Endometrium (tissue), 2 donors: ENCODE measurements around the gene CTNND1.

Experiments used
- FAIRE-seq: peaks from 2 replicates; lab custom pipeline; 2012; peaks lifted over from hg19 to GRCh38; lab: Jason Lieb, UNC
- donor health status: control.
- donor health status: control.

Gene CTNND1

DNA sequence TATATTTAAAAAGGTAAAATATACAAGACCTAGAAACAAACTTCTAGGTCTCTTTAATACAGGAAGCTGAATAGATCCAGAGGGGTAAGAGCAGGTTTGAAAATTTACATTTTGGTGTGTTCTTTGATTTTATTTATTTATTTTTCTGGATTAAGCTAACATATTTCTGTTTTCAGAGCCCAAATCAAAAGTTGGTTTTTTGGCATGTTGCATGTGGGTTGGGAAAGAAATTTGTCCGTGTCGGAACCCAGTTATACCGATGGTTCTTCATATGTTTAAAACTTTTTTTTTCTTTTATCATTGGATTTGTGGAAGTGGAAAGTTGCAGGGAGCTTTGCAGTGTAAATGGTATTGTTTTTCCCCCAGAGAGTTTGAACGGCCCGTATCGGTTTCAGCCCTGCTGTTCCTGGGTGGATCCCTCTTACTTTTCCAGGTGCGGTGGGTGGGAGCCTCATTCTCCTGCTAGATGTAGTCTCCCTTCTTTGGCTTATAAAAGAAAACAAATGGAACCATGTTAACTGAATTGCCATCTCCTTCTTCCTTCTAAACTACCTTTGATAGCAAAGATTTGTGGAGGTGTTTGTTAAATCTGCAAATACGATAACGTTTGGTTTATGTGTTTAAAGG, 746 bp downstream of the CTNND1 start:
- FAIRE-seq: no peak

DNA sequence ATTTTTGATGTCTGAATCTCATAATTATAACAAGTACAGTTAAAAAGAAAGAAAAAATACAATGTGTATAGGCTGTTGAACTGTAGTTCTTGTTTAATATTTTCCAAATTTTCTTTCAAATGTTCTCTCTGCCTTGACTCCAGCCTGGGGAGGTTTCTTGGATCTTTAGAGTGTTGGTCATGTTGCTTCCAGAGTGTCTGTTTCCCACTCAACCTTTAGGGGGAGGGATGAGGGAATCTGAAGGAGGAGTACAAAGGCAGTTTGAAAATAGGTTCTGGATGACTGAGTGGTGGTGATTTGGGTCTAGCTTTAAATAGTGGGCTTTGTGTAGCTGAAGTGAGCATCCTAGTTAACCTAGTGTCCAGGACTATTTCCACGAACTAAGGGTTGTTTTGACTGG, 2.0 kb downstream of the CTNND1 start:
- FAIRE-seq: no peak

DNA sequence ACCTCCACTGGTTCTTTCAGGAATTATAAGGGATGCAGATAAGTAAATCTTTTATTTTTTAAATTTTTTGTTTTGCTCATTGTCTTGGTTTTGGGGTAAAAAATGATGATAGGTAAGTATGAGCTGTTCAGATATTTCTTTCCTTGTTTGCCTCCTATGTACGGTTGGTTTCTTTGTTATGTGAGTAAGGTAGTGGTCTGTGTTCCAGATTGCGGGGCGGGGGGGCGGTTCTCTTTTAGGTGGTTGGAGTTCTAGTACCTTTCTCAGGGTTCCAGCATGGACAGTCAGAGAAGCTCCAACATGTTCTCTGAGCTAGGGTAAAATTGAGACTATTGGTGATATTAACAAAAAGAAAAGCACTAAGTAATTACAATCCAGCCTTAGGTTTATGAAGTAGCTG, 2.4 kb downstream of the CTNND1 start:
- no peak for FAIRE-seq

DNA sequence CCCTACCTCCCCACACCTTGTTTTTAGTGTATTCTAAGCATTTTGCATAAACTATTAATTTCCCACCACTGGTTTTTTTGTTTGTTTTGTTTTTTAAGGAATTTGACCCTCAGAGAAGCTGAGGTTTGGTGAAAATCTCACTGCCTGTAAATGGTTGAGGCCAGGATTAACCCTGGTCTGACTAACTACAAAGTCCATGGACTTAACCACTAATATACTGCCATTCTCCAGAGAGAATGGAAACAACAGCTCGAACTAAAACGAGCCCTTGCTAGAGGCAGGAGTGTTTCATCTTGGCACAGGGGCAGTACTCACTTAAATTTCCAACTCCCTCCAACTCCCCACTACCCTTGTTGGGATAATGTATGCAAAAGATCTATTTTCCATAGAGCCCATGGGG, 3.0 kb downstream of the CTNND1 start:
- FAIRE-seq: no peak

DNA sequence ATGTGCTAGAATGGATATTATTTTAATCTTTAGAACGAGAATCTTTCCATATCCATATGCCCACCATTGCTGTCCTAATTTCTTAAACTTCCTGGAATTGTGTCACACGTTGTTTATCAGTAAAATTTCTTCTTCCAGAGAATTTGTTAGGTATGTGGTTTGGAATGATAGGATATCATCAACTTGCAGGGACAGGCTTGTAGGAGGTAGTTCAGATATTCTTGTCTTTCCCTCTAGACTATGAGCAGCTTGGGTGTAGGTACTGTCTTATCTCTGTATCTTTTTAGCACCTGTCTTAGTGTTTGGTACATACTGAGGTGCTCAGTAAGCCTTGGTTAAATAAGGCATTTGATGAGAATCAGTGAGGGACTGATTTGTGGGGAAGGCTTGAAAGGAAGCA, 3.4 kb downstream of the CTNND1 start:
- FAIRE-seq: no peak

DNA sequence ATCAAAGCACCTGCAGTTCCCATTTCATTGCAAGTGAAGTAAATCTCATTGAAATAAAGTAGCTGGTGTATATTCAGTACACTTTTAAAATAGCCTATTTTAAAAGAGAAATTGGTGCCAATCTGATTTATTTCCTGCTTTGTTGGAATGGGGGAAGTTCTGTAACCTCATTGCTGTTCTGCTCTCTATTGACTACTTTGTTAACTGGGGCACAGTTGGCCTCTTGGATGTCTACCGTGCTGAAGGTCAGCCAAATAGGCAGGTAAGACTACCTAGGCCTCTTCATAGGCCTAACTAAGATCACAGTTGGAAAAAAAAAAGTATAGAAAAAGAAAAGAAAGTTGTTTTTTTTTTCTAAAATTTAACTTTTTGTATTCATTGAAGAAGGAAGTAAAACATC, 9.2 kb downstream of the CTNND1 start:
- no peak for FAIRE-seq

DNA sequence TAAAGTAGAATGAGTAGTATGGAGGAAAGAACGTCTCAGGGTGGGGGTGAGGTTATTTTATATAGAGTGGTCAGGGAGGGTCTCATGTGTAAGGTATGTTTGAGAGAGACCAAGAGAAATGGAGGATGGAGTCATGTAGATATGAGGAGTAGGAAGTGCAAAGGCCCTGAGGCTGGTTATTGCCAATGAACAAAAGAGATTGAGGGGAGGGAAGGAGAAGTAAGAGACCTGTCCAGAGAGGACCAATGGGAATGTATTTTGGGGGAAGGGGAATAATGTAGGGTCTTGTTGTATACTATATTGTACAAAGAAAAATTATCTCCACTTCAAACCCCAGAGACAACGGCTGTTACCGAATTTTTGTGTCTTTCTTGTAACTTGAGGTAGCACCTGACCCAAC, 9.8 kb downstream of the CTNND1 start:
- FAIRE-seq: no peak

DNA sequence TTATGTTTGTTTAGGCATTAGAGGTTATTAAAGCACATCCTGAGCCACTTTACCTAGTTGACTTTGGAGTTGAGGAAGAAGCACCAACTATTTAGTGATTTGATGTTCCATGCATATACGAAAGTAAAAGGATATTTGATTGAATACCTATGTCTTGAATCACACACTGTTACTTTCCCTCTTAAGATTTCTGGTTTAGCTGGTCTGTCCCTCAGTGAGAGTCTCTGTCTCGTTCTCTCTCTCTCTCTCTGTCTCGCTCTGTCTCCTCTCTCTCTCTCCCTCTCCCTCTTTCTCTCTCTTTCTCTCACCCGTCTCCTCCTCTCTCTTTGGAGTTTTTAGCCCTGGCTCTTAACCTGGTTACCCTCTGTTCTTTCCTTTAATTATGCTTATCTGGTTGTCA, 11.0 kb downstream of the CTNND1 start:
- FAIRE-seq: no peak

DNA sequence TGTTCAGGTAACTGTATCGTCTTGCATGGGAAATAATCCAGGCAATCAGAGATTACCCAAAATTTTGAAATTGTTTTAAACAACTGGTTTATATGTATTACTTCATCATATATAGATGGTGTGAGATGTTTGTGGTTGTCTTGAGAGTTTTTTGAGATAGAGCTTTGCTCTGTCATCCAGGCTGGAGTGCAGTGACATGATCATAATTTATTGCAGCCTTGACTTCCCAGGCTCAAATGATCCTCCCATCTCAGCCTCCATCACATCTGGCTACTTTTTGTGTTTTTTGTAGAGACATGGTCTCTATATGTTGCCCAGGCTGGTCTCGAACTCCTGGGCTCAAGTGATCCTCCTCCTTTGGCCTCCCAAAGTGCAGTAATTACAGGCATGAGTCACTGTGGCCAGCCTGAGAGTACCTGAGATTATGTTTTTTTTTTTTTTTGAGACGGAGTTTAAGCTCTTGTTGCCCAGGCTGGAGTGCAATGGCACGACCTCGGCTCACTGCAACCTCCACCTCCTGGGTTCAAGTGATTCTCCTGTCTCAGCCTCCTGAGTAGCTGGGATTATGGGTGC, 11.5 kb downstream of the CTNND1 start:
- FAIRE-seq: no peak

DNA sequence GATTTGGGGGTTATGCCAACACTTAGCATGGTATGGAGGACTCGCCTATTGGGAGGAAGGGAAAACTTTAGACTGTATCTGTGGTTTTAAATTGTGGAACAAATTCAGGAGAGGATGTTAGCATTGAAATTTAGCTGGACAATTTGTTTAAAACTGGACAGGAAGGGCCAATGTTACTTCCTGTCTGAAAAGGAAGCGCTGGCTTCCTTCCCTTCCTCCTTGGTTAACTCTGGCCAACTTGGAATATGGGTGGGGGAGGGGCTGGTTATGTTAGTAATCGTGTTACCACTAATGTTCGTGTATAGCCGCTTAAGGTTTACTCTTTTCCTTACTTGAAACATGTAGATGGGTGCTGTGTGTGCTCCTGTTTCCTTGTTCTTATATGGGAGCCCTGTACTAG, 13.9 kb downstream of the CTNND1 start:
- FAIRE-seq: no peak

DNA sequence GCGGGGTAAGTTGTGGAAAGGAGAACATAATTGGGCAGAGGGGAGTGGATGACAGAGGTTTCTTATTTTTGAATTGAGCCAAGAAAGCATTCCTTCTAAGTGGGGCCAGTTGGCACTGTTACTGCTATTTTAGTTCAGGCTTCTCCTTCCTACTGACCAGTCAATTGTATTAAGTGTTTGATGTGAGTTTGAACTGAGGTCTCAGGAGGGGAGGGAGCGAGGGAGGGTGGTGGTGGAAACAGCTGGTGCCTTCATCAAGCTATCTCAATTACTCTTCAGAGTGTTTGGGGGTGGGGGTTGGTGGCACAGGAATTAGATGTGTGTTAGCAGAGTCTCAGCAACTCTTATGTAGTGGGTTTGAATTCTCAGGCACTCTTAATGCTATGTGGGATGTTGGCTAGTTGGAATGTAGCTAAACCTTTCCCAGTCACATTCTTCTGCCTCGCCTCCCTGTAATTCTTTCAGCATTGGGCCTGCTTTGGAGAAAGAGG, 14.5 kb downstream of the CTNND1 start:
- no peak for FAIRE-seq

DNA sequence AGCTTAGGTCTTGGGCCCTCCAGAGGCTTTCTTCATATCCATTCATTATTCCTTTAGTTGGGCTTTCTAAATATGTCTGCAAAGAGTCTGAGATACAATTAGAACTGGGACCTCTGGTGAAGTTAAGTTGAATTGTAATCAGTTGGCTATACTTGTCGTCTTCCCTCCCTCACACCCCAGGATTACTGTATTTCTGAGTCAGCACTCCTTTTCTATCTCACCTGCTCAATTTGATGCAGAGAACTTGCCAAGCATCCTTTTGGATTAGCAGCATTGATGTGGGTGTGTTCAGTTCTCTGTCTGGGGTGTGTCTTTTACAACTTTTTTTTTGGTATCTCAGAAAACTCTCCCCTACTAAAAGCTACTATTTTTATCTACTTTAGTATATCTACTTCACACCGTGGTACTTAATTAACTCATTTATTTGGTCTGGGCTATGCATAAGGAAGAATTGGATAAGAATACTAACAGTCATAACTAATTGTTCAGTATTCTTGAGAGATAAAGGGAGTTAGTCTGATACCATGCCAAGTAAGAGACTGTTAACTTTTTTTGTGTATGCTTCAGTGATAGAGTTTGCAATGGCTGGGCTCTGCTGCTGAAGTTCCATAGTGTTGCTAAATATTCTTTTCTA, 15.1 kb downstream of the CTNND1 start:
- no peak for FAIRE-seq

DNA sequence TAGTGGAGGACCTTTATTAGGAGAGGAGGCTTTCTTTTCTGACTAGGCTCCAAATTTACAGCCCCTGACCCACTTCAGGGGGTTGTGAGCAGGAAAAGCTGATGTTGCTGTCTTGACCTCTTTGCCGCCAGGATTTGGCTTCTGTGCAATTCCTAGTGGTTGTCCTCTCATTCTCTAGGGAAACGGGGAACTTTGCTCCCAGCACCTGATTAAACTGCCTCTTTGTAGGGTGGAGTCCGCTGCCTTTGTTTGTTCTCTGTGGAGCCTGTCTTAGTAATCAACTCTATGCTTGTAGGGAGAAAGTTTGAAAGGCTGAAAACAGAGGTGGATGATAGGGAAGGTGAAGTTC, 16.3 kb downstream of the CTNND1 start:
- no peak for FAIRE-seq

DNA sequence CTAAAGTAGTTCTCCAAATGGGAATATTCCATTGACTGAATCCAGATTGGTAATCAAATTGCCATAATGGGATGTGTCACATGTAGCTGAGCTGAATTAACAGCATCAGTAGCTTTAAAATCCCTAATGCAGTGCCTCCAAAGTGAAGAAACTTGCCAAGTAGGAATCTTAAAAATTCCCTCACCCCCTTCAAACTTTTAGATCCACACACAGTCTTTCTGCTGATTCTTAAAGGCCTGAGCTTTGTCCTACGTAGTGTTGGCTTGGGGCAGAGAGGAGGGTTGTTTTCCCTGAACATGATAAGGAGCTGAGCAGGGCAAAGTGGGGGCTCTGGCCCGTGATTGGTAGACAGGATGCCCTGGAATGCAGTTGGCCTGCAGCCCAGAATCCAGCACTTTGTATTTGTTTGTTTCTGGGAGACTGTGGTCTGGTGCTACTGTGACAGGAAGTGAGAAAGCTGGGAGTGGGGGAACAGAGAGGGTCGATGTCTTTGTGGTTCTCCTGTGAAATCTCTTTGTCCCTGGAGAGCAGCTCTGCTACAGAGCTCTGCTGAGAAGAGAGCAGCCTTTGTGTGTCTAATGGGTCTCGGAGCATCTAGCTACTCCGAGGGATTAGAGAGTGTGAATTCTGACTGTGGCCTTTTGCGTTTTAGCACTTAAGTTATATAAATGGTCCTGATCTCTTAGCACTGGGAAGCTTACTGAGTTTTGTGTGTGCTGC, 16.9 kb downstream of the CTNND1 start:
- peak; percentile 84 for FAIRE-seq

DNA sequence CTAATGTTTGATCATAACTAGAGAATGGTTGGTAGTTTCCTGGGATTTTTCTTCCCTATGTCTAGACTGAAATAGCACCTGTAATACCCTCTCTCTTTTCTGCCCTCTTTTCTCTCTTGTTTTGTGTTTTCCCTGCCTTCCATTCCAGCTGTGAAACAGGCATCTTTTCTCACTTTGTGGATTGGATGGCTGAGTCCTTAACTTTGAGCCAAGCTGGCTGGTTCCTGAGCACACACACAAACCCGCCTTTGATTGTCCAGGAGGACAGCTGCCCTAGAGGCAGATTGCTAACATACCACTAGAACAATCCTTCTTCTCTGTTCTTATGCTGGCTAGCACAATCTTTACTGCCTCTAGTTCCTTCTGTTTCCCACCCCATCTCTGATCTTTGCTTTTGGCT, 17.7 kb downstream of the CTNND1 start:
- no peak for FAIRE-seq

DNA sequence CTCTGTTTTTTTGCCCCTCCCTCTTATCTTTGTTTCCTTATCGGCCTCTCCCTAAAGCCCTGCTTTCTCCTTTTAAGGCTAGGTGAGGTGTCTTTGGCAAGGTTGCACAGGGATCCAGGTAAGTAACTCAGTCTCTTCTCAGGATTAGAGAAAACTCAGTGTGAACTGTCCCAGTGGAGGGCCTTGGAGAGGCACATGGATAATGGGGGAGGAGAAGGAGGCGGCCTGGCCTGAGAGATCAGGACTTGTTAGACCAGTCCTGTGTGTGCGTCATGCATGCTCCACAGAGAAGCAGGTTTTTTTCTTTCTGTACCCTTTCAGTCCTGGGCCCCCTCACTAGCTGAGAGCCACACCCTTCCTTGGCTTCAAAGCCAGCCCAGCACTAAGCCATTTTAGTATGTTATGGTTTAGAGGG, 19.9 kb downstream of the CTNND1 start:
- FAIRE-seq: no peak

DNA sequence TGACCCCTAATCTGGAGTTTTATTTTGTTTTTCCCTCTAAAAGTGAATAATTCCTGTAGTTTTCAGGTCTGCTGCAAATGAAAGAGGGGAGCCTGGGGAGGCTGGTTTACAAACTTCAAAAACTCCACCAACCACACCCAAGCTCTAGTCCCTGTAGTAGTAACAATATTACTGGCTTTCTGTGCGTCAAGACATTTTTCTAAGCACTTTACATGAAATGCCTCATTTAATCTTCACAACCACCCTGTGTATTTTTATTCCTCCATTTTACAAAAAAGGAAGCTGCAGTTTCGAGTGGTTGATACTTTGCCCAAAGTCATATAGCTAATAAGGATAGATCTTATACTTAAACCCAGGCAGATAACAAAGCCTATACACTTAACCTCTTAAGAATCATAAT, 23.5 kb downstream of the CTNND1 start:
- FAIRE-seq: no peak

DNA sequence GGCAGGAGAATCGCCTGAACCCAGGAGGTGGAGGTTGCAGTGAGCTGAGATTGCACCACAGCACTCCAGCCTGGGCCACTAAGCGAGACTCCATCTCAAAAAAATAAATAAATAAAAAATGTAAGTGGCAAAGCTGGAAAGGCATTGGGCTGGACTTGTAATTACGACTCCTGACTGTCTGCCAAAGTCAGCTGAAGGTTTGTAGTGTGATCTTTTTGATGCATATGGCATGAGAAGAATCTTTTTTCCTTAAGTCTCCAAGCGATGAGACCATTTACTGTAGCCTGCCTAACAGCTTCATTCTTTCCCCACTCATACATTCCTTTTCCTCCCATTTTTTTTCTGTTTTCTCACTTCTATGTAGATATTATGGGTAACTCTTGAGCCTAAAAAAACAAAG, 24.8 kb downstream of the CTNND1 start:
- no peak for FAIRE-seq

DNA sequence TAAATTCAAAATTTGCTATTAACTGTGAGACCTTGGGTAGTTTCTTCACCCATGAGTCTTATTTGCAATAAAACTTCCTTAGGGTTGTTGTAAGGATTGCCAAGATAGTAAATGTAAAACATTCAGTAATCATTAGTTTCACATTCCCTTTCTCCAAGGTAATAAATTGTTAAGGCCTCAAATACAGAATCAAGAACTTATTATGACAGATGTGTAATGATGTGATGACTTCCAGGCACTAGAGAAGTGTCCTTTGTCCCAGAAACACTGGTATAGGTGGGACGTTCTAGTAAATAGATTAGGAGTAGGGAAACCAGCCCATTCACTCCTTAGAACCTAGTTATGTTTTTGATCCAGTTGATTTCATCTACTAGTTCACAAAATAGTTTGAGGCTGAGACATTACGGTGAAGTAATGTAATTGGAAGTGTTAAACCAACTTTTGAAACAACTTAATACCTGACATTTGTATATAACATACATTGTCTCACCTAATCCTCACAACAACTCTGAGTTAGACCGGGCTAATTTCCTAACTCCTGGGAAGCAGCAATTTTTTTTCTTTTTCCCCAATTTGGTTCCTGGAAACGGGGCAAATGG, 25.5 kb downstream of the CTNND1 start:
- FAIRE-seq: no peak

DNA sequence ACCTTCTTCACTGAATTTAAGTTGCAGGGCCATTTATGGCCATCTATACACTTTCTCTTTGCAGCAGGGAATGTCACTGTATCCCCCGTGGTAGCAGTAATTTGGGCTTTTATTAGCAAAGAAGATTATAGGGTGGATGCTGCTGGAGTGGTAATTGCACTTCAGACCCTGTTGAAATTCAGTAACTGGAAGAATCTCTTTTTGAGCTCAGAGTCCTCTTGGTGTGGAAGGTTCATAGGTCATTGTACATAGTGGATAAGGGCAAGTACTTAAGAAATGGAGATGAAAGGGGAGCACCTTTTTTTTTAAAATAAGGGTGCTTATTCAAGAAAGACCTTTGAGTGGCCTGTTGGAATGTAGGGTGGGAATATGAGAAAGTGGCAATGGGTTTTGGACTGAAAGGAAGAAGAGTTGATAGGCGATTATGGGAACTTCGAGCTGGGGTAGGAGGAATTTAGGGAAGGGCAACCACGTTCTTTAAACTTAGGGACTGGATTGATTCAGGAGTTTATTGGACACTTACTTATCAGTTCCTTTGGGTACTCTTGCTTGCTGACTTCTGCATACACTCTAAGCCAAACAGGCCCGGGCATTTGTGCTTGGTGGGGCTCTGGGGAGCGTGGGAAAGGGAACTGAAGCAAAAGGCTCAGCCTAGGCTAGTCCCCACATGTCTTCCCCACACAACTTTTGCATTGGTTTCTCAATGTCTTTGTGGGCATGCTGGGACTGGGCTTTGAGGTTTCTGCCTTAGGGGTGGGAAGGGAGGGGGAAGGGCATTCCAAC, 26.5 kb downstream of the CTNND1 start:
- no peak for FAIRE-seq

DNA sequence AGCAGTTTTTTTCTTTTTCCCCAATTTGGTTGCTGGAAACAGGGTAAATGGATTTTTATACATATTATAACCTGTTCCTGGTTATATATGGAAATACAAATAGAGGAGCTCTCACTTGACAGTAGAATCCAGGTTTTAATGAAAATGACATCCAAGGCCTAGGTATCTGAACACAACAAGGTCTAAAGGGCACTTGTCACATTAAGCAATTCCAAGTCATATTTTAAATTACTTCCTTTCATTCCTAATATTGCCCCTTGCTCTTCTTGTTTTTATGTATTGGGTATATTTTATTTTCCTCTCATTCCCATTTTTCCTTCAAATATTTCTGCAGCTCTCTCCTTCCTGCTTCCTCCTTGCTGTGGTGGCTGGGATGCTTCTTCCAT, 27.1 kb downstream of the CTNND1 start:
- FAIRE-seq: no peak
